Choroid plexus epithelial cell (primary cell): Measurements from ENCODE around the gene MRAP2.
A peak's percentile ranks its signal among the peaks of the same experiment; 100 is the strongest.
"Not testable (repeated sequence)": the region's sequence is repeated elsewhere in the genome, so short reads cannot be mapped to it uniquely, and the experiment has no call there.

Source experiments
- DNase-seq: peaks from one replicate; pipeline ENCODE4 v3.0.0-alpha.2; 2010; ENCODE audit warnings: low read depth
- H3K4me3 ChIP-seq: 2 replicates; pipeline ENCODE4 v1.5.1; 2011; ENCODE audit warnings: low read depth, mild to moderate bottlenecking, control low read depth, low read length, moderate library complexity
- TF ChIP-seq, protein P1 (sequence below): conservative IDR thresholded peaks from 2 replicates; pipeline ENCODE4 v1.5.1; 2011; ENCODE audit warnings: low read depth, mild to moderate bottlenecking, control low read depth, inconsistent platforms, low read length, moderate library complexity

Gene MRAP2

DNA sequence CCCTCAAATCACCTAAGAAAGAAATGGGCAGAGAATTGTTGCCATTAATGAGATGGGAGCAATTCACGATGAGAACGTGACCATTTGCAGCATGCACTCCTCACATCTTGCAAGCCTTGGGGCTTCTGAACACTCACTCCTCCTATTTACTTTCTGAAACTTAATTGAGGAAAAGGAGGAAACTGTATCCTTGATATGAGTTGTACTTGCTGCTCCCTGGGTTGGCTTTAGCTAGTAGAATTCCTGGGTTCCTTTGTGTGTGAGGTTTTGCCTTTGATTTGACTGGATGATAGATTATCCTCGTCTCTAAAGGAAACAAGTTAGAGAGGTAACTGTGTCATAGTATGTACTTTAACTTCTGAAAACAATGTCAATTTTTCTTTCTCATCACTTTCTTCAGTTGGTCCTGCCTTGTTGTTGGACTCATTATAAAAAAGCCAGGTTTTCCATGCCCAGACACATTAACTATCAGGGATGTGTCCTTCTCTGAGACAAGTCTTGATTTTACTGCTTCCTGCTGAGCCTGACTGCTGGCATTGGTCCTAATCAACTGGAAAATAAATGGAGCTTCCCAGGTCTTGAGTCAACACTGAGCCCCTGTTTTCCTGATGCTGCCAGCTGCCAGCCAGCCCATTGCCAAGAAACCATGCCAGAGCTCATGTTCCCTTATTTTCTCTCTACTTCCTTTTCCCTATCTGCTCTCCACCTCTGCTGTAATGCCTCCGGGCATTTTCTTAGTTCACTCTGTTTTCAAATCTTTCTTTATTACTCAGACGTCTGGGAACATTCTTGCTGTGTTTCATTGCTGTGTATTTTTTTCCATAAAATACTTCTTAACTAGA is 6.0 kb upstream of the MRAP2 start:
- peak; percentile 13 for DNase-seq

DNA sequence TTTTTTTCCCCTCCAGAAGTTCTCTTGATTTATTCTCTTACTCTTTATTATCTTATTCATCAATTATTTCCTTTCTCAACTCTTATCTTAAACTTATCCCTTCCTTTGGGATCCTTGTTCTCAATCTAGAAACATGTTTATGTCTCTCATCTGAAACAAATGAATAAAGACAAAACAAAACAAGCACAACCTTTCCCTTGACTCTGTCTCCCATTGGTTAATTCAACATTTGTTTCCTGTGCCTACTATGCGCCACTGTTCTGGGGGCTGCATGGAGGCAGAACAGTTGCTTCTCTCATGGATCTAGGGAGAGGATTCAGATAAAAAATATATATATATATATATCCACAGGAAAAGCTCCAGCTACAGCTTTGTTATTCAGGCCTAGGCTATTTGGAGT is 5.2 kb upstream of the MRAP2 start:
- no peak overlapping the region for H3K4me3 ChIP-seq
- no peak for DNase-seq
- TF ChIP-seq, protein P1, sequence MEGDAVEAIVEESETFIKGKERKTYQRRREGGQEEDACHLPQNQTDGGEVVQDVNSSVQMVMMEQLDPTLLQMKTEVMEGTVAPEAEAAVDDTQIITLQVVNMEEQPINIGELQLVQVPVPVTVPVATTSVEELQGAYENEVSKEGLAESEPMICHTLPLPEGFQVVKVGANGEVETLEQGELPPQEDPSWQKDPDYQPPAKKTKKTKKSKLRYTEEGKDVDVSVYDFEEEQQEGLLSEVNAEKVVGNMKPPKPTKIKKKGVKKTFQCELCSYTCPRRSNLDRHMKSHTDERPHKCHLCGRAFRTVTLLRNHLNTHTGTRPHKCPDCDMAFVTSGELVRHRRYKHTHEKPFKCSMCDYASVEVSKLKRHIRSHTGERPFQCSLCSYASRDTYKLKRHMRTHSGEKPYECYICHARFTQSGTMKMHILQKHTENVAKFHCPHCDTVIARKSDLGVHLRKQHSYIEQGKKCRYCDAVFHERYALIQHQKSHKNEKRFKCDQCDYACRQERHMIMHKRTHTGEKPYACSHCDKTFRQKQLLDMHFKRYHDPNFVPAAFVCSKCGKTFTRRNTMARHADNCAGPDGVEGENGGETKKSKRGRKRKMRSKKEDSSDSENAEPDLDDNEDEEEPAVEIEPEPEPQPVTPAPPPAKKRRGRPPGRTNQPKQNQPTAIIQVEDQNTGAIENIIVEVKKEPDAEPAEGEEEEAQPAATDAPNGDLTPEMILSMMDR, result no peak

More for the DNA sequence above, 6.0 kb upstream of the MRAP2 start:
- no peak overlapping the region for H3K4me3 ChIP-seq
- TF ChIP-seq, protein P1, result no peak

DNA sequence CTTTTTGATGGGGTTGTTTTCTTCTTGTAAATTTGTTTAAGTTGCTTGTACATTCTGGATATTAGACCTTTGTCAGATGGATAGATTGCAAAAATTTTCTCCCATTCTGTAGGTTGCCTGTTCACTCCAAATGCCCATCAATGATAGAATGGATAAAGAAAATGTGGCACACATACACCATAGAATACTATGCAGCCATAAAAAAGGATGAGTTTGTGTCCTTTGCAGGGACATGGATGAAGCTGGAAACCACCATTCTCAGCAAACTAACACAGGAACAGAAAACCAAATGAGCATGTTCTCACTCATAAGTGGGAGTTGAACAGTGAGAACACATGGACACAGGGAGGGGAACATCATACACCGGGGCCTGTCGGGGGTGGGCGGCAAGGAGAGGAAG is 1.6 kb upstream of the MRAP2 start:
- not testable (repeated sequence) for DNase-seq, H3K4me3 ChIP-seq

DNA sequence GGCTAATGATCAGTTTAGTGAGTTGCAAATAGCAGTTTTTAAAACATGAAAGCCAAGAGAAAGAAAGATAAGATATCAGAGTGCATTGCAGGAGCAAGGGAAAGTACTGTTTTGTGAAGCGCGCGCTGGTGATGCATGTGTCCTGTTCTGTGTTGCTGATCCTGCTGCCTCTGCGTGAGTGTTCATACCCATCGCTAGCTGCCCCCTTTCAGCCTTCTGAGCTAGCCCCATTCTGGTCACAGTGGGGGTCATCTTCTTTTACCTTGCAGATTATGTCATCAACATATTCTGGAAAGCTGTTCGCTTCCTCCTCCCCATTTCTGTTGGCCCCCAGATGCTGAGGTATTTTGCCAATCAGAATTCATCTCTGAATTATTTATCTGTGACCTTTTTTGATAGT is 1.9 kb downstream of the MRAP2 start:
- H3K4me3 ChIP-seq, result no peak overlapping the region
- TF ChIP-seq, protein P1, result no peak
- DNase-seq, result no peak

DNA sequence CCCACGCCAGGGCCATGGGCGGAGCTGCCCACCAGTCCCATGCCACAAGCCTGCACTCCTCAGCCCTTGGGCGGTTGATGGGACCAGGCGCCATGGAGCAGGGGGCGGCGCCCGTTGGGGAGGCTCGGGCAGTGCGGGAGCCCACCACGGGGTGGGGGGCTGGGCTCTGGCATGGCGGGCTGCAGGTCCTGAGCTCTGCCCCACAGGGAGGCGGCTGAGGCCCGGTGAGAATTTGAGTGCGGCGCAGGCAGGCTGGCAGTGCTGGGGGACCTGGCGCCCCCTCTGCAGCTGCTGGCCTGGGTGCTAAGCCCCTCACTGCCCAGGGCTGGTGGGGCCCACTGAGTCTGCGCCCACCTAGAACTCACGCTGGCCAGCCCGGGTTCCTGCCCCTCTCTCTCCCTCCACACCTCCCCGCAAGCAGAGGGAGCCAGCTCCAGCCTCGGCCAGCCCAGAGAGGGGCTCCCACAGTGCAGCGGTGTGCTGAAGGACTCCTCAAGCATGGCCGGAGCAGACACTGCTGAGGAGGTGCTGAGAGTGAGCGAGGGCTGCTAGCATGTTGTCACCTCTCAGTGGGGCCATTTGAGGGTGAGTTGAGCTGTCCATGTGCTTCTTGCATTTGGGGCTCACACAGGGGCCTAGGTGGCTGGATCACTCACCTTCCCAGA is 4.0 kb downstream of the MRAP2 start:
- TF ChIP-seq, protein P1, result no peak
- DNase-seq, result no peak
- H3K4me3 ChIP-seq, result no peak overlapping the region

DNA sequence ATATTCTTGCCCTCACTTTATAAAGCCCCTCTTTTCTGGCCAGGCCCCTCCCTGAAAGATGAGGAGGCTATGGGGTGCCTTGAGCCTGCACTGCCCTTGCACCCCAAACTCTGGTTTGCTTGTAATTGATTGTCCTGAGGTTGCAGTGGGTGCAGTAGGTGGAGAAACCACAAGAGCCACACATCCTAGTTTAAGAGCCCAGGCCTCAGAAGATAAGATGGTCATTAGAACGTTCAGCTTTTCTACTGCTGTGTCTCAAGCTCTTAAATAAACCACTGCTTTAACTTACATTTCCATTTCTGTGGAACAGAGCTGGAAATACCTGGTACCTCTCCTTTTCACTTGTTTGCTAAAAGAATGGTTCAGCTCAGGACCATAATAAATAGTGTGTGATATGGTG is 9.0 kb downstream of the MRAP2 start:
- DNase-seq, result no peak
- H3K4me3 ChIP-seq, result no peak overlapping the region
- TF ChIP-seq, protein P1, result no peak

DNA sequence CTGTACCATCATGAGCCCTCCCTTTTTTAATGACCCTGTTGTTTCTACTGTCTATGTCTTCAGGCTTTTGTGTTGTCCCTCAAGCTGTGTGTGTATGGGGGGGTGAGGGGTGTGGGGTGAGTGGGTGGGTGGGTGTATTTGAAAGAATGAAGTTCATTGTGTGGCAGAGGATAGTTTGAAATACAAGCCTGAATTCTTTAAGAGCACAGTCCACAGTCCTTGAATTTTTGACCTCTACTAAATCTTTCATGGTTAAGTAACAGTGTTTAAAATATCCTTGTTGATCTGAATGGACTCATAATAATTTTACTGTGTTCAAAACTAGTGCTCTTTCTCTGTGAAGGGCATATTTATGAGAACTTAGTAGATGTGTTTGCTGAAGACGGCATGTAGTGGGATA is 10.0 kb downstream of the MRAP2 start:
- H3K4me3 ChIP-seq, result no peak overlapping the region
- TF ChIP-seq, protein P1, result no peak
- no peak for DNase-seq
